ENCODE results near the gene C2orf72.

The C2orf72 gene

DNA sequence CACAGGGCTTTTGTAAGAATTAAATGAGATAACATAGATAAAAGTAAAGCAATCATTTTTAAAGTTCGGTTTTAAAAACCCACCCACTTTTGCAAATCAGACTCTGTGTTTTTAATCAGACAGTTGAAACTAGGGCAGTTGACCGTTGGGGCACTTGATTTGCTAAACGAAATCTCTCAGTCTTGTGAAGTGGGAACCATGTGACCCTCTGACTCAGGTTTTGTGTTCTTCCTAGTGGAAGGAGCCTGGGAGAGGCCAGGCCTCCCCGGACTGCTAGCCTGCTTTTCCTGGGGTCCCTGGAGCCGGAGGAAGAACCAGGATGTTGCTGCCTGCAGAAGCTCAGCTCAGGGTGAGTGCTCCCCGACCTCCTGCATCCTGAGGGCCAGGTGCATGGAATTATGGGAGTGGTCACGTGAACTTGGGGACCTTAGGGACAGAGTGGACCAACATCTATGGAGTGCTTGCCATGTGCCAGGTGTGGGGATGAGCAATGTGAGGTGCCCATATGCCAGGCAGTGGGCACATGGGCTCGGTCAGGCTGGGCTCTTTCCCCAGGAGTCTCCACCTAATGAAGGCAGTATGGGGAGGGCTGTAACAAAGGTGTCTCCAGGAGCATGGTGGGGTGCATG lies 3.9 kb downstream of the C2orf72 start:
- Histone ChIP-seq H3K4me1 (ENCODE audit: insufficient read depth, low read length, poor library complexity, severe bottlenecking) (no peaks in the 10 kb centered on the region), H3K9ac (ENCODE audit: low read depth, low read length, poor library complexity, severe bottlenecking) (no peak overlapping the region), H3K4me3 (ENCODE audit: low read length, poor library complexity, severe bottlenecking) (no peak overlapping the region), H4K20me1 (ENCODE audit: insufficient read depth, low read length, poor library complexity, severe bottlenecking) (no peaks in the 10 kb centered on the region), H3K27me3 (ENCODE audit: insufficient read depth, low read length, poor library complexity, severe bottlenecking) (no peaks in the 10 kb centered on the region), H3K79me2 (ENCODE audit: insufficient read depth, low read length) (no peaks in the 10 kb centered on the region), H3K9me3 (ENCODE audit: insufficient read depth, low read depth, low read length) (no peaks in the 10 kb centered on the region), H3K36me3 (ENCODE audit: insufficient read depth, low read length) (no peaks in the 10 kb centered on the region), H3K9me2 (replicated peaks; ENCODE audit: low read depth, low read length) (no peaks in the 10 kb centered on the region), H3F3A (ENCODE audit: low read depth) (no peaks in the 10 kb centered on the region), H3K4me2 (ENCODE audit: low read depth, low read length, poor library complexity, severe bottlenecking) (no peak overlapping the region), H2AFZ (ENCODE audit: low read length) (no peak overlapping the region)
- no peak for TF ChIP-seq EZH2phosphoT487 (IDR thresholded peaks at IDR 0.05; ENCODE audit: borderline replicate concordance)
- TF ChIP-seq, protein P1, sequence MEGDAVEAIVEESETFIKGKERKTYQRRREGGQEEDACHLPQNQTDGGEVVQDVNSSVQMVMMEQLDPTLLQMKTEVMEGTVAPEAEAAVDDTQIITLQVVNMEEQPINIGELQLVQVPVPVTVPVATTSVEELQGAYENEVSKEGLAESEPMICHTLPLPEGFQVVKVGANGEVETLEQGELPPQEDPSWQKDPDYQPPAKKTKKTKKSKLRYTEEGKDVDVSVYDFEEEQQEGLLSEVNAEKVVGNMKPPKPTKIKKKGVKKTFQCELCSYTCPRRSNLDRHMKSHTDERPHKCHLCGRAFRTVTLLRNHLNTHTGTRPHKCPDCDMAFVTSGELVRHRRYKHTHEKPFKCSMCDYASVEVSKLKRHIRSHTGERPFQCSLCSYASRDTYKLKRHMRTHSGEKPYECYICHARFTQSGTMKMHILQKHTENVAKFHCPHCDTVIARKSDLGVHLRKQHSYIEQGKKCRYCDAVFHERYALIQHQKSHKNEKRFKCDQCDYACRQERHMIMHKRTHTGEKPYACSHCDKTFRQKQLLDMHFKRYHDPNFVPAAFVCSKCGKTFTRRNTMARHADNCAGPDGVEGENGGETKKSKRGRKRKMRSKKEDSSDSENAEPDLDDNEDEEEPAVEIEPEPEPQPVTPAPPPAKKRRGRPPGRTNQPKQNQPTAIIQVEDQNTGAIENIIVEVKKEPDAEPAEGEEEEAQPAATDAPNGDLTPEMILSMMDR (conservative IDR thresholded peaks at IDR 0.05; ENCODE audit: low read length): no peak

DNA sequence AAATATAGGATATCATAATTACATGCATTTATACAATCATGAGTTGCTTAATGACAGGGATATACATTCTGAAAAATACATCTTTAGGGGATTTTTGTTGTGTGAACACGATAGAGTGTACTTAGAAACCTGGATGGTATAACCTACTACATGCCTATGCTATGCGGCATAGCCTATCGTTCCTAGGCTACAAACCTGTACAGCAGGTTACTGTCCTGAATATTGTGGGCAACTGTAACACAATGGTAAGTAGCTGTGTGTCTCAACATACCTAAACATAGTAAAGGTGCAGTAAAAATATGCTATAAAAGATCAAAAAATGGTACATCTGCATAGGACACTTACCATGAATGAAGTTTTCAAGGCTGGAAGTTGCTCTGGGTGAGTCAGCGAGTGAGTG lies 6.5 kb downstream of the C2orf72 start:
- H3K4me1 ChIP-seq (ENCODE audit: insufficient read depth, low read length, poor library complexity, severe bottlenecking): no peaks in the 10 kb centered on the region
- no peaks in the 10 kb centered on the region for H3F3A ChIP-seq (ENCODE audit: low read depth)
- no peaks in the 10 kb centered on the region for H3K79me2 ChIP-seq (ENCODE audit: insufficient read depth, low read length)
- no peak overlapping the region for H3K4me2 ChIP-seq (ENCODE audit: low read depth, low read length, poor library complexity, severe bottlenecking)
- no peaks in the 10 kb centered on the region for H4K20me1 ChIP-seq (ENCODE audit: insufficient read depth, low read length, poor library complexity, severe bottlenecking)
- H2AFZ ChIP-seq (ENCODE audit: low read length): no peak overlapping the region
- no peaks in the 10 kb centered on the region for H3K36me3 ChIP-seq (ENCODE audit: insufficient read depth, low read length)
- no peak overlapping the region for H3K9ac ChIP-seq (ENCODE audit: low read depth, low read length, poor library complexity, severe bottlenecking)
- H3K27me3 ChIP-seq (ENCODE audit: insufficient read depth, low read length, poor library complexity, severe bottlenecking): peaks cover 4% of the 10 kb centered on the region
- TF ChIP-seq EZH2phosphoT487 (IDR thresholded peaks at IDR 0.05; ENCODE audit: borderline replicate concordance): no peak
- TF ChIP-seq, protein P1 (conservative IDR thresholded peaks at IDR 0.05; ENCODE audit: low read length): no peak
- H3K4me3 ChIP-seq (ENCODE audit: low read length, poor library complexity, severe bottlenecking): no peak overlapping the region
- no peaks in the 10 kb centered on the region for H3K9me3 ChIP-seq (ENCODE audit: insufficient read depth, low read depth, low read length)
- no peaks in the 10 kb centered on the region for H3K9me2 ChIP-seq (replicated peaks; ENCODE audit: low read depth, low read length)

DNA sequence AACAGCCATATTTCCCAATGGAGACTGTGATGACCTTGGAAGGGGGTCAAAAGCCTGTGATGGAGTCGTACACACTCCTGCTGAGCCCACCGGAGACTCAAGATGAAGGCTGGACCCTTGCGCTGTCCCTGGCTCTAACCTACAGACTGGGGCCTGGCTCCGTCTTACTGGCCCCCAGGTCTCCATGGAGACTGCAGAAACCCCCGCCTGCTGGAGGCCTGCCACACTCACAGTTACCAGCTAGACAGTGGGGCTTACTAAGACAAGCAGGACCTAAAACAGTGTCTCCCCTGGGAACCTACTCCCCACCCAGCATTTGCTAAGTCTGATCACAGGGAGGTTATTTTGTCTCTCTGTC lies 9.6 kb downstream of the C2orf72 start:
- H3K27me3 ChIP-seq (ENCODE audit: insufficient read depth, low read length, poor library complexity, severe bottlenecking): peaks cover 4% of the 10 kb centered on the region
- no peak overlapping the region for H3K9ac ChIP-seq (ENCODE audit: low read depth, low read length, poor library complexity, severe bottlenecking)
- no peak overlapping the region for H2AFZ ChIP-seq (ENCODE audit: low read length)
- H3K9me3 ChIP-seq (ENCODE audit: insufficient read depth, low read depth, low read length): no peaks in the 10 kb centered on the region
- no peaks in the 10 kb centered on the region for H4K20me1 ChIP-seq (ENCODE audit: insufficient read depth, low read length, poor library complexity, severe bottlenecking)
- no peaks in the 10 kb centered on the region for H3K36me3 ChIP-seq (ENCODE audit: insufficient read depth, low read length)
- H3K79me2 ChIP-seq (ENCODE audit: insufficient read depth, low read length): no peaks in the 10 kb centered on the region
- H3K4me1 ChIP-seq (ENCODE audit: insufficient read depth, low read length, poor library complexity, severe bottlenecking): no peaks in the 10 kb centered on the region
- no peak for TF ChIP-seq EZH2phosphoT487 (IDR thresholded peaks at IDR 0.05; ENCODE audit: borderline replicate concordance)
- TF ChIP-seq, protein P1 (conservative IDR thresholded peaks at IDR 0.05; ENCODE audit: low read length): no peak
- H3K4me3 ChIP-seq (ENCODE audit: low read length, poor library complexity, severe bottlenecking): no peak overlapping the region
- no peaks in the 10 kb centered on the region for H3F3A ChIP-seq (ENCODE audit: low read depth)
- no peaks in the 10 kb centered on the region for H3K9me2 ChIP-seq (replicated peaks; ENCODE audit: low read depth, low read length)
- no peak overlapping the region for H3K4me2 ChIP-seq (ENCODE audit: low read depth, low read length, poor library complexity, severe bottlenecking)
